K562 (cell line): ENCODE results near the gene AKIRIN1.

Source experiments
- CHD2 ChIP-seq: IDR thresholded peaks from 2 replicates; pipeline ENCODE4 v1.6.1; 2011; ENCODE audit warnings: low read depth, low read length
- CTCF ChIP-seq, 3 experiments: IDR thresholded peaks in 2 of 3; conservative IDR thresholded peaks in 1 of 3; 2 replicates each; pipeline ENCODE4 v1.5.1; 2011 to 2012; ENCODE audit warnings: low read length in 3 of 3, mild to moderate bottlenecking in 3 of 3, control low read depth in 2 of 3, improper control_type of control experiment in 1 of 3, inconsistent platforms in 1 of 3, low read depth in 1 of 3, mixed read lengths in 1 of 3, moderate library complexity in 1 of 3; ENCODE audit not compliant: insufficient read depth in 2 of 3
- EP300 ChIP-seq: IDR thresholded peaks from 2 replicates; pipeline ENCODE4 v1.6.1; 2012; ENCODE audit warnings: low read length, improper control_type of control experiment
- ETV5 ChIP-seq: sonication (generic); formaldehyde crosslinking; IDR thresholded peaks from 2 replicates; pipeline ENCODE4 v1.4.0; 2020; ENCODE audit warnings: low read depth, mild to moderate bottlenecking, missing genetic modification reagents
- GABPB2 ChIP-seq: fragments of 250-450 bp; sonication (Bioruptor Pico); conservative IDR thresholded peaks from 2 replicates; pipeline ENCODE4 v1.5.1; 2021; ENCODE audit warnings: mild to moderate bottlenecking
- LCOR ChIP-seq: sonication (generic); formaldehyde crosslinking; IDR thresholded peaks from 2 replicates; pipeline ENCODE4 v1.8.0; 2022; ENCODE audit warnings: mild to moderate bottlenecking, missing genetic modification reagents
- MAFF ChIP-seq: IDR thresholded peaks from 2 replicates; pipeline ENCODE4 v1.6.1; 2012; ENCODE audit warnings: low read length, improper control_type of control experiment
- MYC ChIP-seq, 2 experiments: fragments of 250-450 bp in 1 of 2; sonication (Bioruptor Pico) in 1 of 2; IDR thresholded peaks; 2 replicates each; pipeline versions ENCODE4 v1.5.1 to v1.6.1; 2012 to 2021; ENCODE audit warnings: low read depth in 2 of 2, borderline replicate concordance in 1 of 2, improper control_type of control experiment in 1 of 2, low read length in 1 of 2, mild to moderate bottlenecking in 1 of 2, moderate library complexity in 1 of 2
- PHF21A ChIP-seq: fragments of 450-650 bp; IDR thresholded peaks from 2 replicates; pipeline ENCODE4 v1.6.1; 2017; ENCODE audit warnings: low read depth, borderline replicate concordance
- RNF2 ChIP-seq: sonication (generic); IDR thresholded peaks from 2 replicates; pipeline ENCODE4 v1.6.1; 2016
- SP2 ChIP-seq: IDR thresholded peaks from 2 replicates; pipeline ENCODE4 v1.6.1; 2011; ENCODE audit warnings: mild to moderate bottlenecking, low read depth, low read length, moderate library complexity; ENCODE audit not compliant: poor library complexity, severe bottlenecking; ENCODE audit errors: extremely low read depth
- TBP ChIP-seq: optimal IDR thresholded peaks from 2 replicates; pipeline ENCODE3; 2011; ENCODE audit warnings: low read depth, low read length, improper control_type of control experiment
- TF ChIP-seq, protein P1 (sequence below): sonication (generic); formaldehyde crosslinking; IDR thresholded peaks from 2 replicates; pipeline ENCODE4 v1.8.0; 2022; ENCODE audit warnings: missing genetic modification reagents, mild to moderate bottlenecking, borderline replicate concordance

GRCh38 chr1:38990386-38990737 is 714 bp upstream of the AKIRIN1 start:
- TF ChIP-seq CTCF (IDR thresholded peaks at IDR 0.05 in 2 of 3, conservative IDR thresholded peaks at IDR 0.05 in 1 of 3; ENCODE audit: insufficient read depth in 2 of 3, low read depth in 1 of 3, low read length in 3 of 3), result no peak
- TF ChIP-seq SP2, result no peak
- no peak for TF ChIP-seq PHF21A
- TF ChIP-seq CHD2, result no peak
- no peak for TF ChIP-seq EP300
- TF ChIP-seq, protein P1, sequence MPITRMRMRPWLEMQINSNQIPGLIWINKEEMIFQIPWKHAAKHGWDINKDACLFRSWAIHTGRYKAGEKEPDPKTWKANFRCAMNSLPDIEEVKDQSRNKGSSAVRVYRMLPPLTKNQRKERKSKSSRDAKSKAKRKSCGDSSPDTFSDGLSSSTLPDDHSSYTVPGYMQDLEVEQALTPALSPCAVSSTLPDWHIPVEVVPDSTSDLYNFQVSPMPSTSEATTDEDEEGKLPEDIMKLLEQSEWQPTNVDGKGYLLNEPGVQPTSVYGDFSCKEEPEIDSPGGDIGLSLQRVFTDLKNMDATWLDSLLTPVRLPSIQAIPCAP (CRISPR knock-in tag), result no peak
- no peak for TF ChIP-seq MAFF
- no peak for TF ChIP-seq ETV5 (CRISPR knock-in tag)
- TF ChIP-seq TBP, result no peak
- no peak for TF ChIP-seq LCOR (CRISPR knock-in tag)
- no peak for TF ChIP-seq MYC (IDR thresholded peaks at IDR 0.05; ENCODE audit: low read depth, low read length)
- TF ChIP-seq MYC (CRISPR knock-in tag; IDR thresholded peaks at IDR 0.05; ENCODE audit: borderline replicate concordance, low read depth), result no peak
- no peak for TF ChIP-seq RNF2
- no peak for TF ChIP-seq GABPB2 (CRISPR knock-in tag)
